VCaP (cell line): ENCODE measurements around the gene KRT17.
"Not testable (repeated sequence)": the region's sequence is repeated elsewhere in the genome, so short reads cannot be mapped to it uniquely, and the experiment has no call there.

Experiments
- H3K27ac ChIP-seq: fragments of 450-650 bp; 2 replicates; pipeline ENCODE4 v1.5.1; 2017
- CTCF ChIP-seq: fragments of 450-650 bp; conservative IDR thresholded peaks from 2 replicates; pipeline ENCODE4 v1.5.1; 2017; ENCODE audit warnings: mild to moderate bottlenecking, moderate library complexity

The KRT17 gene

GRCh38 chr17:41580687-41581365, 43.5 kb downstream of the KRT17 start:
- TF ChIP-seq CTCF: no peak
- H3K27ac ChIP-seq: no peak overlapping the region

GRCh38 chr17:41580244-41580575, 44.2 kb downstream of the KRT17 start:
- no peak for TF ChIP-seq CTCF

GRCh38 chr17:41579484-41580243, 44.7 kb downstream of the KRT17 start:
- peak; percentile 71 for TF ChIP-seq CTCF
- H3K27ac ChIP-seq: no peak overlapping the region

More at GRCh38 chr17:41580244-41580575, 44.2 kb downstream of the KRT17 start:
- no peak overlapping the region for H3K27ac ChIP-seq

DNA sequence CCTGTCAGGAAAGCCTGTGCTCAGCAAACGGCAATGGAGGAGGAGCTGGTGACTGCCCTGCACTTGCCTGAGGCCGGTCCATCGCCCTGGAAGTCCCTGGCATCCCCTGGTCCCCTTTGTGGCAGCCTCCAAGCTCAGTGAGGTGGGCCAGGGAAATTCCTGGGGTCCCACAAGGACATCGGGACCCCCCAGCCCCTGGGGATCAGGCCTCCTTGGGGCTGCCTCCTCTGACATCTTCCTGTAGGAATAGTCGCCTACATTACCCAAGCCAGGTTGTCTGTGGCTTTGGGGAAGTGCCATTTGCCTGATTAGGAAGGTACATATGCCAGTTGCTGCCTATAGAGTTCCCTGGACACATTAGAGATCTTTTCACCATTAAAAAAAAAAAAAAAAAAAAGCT, 45.4 kb downstream of the KRT17 start:
- TF ChIP-seq CTCF: no peak
- no peak overlapping the region for H3K27ac ChIP-seq

DNA sequence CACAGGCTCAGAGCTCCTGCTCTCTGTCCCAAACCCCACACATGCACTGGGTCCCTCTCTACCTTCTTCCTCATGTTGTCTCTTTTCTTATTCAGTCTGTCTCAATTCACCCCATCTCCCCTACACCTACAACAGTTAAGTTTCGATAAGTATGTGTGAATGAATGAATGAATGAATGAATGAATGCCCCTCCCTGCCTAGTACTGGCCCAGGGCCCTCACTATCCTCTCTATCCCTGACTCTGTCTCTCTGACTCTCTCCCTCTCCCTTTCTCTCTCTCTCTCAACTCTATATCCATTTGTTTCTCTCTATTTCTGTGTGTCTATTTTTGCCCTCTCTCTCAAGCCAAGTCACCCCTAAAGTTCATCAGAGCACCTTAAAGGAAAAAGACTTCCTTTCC, 45.8 kb downstream of the KRT17 start:
- no peak overlapping the region for H3K27ac ChIP-seq

GRCh38 chr17:41576740-41577139, 47.6 kb downstream of the KRT17 start:
- not testable (repeated sequence) for H3K27ac ChIP-seq

More for the DNA sequence above, 45.8 kb downstream of the KRT17 start:
- TF ChIP-seq CTCF: no peak

- H3K27ac ChIP-seq: no peak overlapping the region
- TF ChIP-seq CTCF: no peak
These were observed 49.0 kb downstream of the KRT17 start for GRCh38 chr17:41575336-41575735.
